ENCODE results near the gene PODXL2.
A peak's percentile ranks its signal among the peaks of the same experiment; 100 is the strongest.

Gene PODXL2

DNA sequence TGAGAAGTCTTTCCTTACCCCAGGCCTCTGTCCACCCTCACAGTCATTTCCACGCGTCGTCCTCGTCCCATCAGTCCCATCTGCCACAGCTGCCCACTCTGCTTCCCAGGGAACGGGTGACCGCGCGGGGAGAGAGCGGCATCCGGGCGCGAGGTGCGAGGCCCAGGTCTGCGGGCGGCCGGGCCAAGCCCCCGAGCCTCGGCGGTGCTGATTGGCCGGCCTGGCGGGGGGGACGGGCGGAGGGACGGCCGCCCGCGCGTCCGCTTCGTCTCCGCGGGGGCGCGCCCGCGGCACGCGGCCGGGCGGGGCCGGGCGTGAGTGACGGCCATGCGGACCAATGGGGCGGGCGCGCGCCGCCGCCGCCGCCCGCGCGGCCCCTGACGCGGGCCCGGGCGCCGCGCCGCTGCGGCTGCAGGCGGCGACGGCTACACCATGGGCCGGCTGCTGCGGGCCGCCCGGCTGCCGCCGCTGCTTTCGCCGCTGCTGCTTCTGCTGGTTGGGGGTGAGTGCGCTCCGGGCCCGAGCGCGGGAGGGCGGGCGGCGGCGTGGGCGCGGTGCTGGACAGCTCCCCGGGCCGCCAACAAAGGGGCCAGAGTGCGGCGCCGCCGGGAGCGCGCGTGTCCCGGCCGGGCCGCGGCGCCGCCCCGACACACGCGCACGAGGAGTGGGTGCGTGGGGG, at the start of gene PODXL2:
PODXL2 (plus strand) TSS at position 398 of the 679 bp plus-strand sequence; CDS start at position 433, 35 bp downstream.
- DNase-seq, result peak; percentile 79
- Mint-ChIP-seq H3K27ac (no peak within 1 kb of the TSS), H3K27me3 (ENCODE audit: low read depth, poor library complexity) (peaks cover 53% of the 10 kb centered on the region), H3K9me3 (peaks cover 4% of the 10 kb centered on the region), H3K4me1 (peaks cover 20% of the 10 kb centered on the region), H3K4me3 (peak within 1 kb of the TSS; percentile 78), H3K36me3 (ENCODE audit: low read depth) (no peaks in the 10 kb centered on the region)
- TF ChIP-seq, protein P1, sequence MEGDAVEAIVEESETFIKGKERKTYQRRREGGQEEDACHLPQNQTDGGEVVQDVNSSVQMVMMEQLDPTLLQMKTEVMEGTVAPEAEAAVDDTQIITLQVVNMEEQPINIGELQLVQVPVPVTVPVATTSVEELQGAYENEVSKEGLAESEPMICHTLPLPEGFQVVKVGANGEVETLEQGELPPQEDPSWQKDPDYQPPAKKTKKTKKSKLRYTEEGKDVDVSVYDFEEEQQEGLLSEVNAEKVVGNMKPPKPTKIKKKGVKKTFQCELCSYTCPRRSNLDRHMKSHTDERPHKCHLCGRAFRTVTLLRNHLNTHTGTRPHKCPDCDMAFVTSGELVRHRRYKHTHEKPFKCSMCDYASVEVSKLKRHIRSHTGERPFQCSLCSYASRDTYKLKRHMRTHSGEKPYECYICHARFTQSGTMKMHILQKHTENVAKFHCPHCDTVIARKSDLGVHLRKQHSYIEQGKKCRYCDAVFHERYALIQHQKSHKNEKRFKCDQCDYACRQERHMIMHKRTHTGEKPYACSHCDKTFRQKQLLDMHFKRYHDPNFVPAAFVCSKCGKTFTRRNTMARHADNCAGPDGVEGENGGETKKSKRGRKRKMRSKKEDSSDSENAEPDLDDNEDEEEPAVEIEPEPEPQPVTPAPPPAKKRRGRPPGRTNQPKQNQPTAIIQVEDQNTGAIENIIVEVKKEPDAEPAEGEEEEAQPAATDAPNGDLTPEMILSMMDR (IDR thresholded peaks at IDR 0.05), result no peak

DNA sequence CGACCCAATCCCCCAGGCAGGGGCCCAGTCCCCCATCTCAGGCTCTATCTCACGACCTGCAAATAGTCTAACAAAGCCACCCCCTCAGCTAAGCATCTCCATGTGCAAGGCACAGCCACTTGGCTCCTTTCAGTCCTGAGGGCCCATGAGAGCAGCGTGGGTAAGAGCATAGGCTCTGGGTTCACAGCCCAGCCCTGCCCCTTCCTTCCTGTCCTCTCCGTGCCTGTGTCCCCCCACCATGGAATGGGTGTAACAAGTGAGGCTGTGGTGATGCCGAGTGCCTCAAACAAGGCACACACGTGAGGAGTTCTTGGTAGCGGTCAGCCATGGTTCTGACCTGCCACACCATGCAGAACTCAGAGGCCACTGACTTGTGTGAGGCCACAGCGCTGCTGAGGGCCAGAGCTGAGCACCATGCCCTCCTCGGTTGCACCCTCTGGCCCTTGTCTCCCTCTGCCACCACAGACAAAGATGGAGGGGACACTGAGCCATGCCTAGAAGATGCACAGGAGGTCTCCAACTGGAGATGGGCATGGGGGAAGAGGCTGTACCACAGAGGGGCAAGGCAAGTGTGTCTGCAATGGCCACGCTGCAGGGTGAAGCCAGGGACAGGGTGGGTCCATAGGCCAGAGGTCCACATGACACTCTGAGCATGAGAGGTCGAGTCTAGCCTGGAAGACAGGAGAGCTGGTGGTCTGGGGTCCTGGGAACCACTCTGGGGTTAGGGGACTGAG, 48.5 kb upstream of the PODXL2 start:
- no peaks in the 10 kb centered on the region for H3K9me3 Mint-ChIP-seq
- peaks cover 11% of the 10 kb centered on the region for H3K36me3 Mint-ChIP-seq (ENCODE audit: low read depth)
- no peaks in the 10 kb centered on the region for H3K27me3 Mint-ChIP-seq (ENCODE audit: low read depth, poor library complexity)
- TF ChIP-seq, protein P1 (IDR thresholded peaks at IDR 0.05), result no peak
- H3K4me3 Mint-ChIP-seq, result no peak overlapping the region
- peaks cover 10% of the 10 kb centered on the region for H3K4me1 Mint-ChIP-seq
- DNase-seq, result no peak
- H3K27ac Mint-ChIP-seq, result peak overlapping the region; percentile 79

- H3K9me3 Mint-ChIP-seq, result no peaks in the 10 kb centered on the region
- TF ChIP-seq, protein P1 (IDR thresholded peaks at IDR 0.05), result no peak
- H3K4me1 Mint-ChIP-seq, result peaks cover 34% of the 10 kb centered on the region
- peaks cover 11% of the 10 kb centered on the region for H3K36me3 Mint-ChIP-seq (ENCODE audit: low read depth)
- no peak for DNase-seq
- H3K27me3 Mint-ChIP-seq (ENCODE audit: low read depth, poor library complexity), result peaks cover 2% of the 10 kb centered on the region
- H3K4me3 Mint-ChIP-seq, result no peak overlapping the region
- no peak overlapping the region for H3K27ac Mint-ChIP-seq
Measured at GRCh38 chr3:127584734-127585133, 44.3 kb upstream of the PODXL2 start.

DNA sequence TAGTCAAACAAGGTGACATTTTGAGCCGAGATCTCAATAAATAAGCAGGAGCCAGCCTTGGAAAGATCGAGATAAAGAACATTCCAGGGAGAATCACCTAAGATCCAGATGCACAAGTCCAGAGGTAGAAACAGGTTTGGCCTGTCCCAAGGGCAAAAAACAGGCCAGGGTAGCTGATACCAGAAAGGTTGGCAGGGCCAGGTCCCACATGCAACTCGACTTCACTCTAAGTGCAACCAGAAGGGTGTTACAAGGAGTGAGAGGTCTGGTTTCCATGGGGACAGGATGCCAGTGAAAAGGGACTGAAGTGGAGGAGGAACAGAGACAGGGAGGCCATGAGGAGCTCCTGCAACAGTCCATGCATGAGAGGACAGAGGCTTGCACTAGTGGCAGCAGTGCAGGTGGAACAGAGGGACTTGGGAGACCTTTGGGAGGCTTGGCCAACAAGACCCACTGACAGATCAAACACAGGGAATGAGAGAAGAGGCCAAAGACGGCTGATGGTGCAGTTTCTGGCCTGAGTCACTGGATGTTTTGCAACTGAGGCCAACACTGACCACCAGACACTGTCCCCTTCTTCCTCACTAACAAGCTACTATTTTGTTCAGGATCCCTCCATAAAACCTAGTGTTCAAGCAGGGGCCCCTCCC, 43.7 kb upstream of the PODXL2 start:
- H3K27me3 Mint-ChIP-seq (ENCODE audit: low read depth, poor library complexity), result peaks cover 3% of the 10 kb centered on the region
- TF ChIP-seq, protein P1 (IDR thresholded peaks at IDR 0.05), result no peak
- no peak for DNase-seq
- H3K9me3 Mint-ChIP-seq, result no peaks in the 10 kb centered on the region
- H3K4me1 Mint-ChIP-seq, result peaks cover 34% of the 10 kb centered on the region
- peaks cover 11% of the 10 kb centered on the region for H3K36me3 Mint-ChIP-seq (ENCODE audit: low read depth)
- no peak overlapping the region for H3K27ac Mint-ChIP-seq
- H3K4me3 Mint-ChIP-seq, result peak overlapping the region; percentile 33

- TF ChIP-seq, protein P1 (IDR thresholded peaks at IDR 0.05), result no peak
- H3K9me3 Mint-ChIP-seq, result no peaks in the 10 kb centered on the region
- H3K27me3 Mint-ChIP-seq (ENCODE audit: low read depth, poor library complexity), result peaks cover 3% of the 10 kb centered on the region
- no peak overlapping the region for H3K27ac Mint-ChIP-seq
- no peak overlapping the region for H3K4me3 Mint-ChIP-seq
- DNase-seq, result no peak
- peaks cover 11% of the 10 kb centered on the region for H3K36me3 Mint-ChIP-seq (ENCODE audit: low read depth)
- peaks cover 39% of the 10 kb centered on the region for H3K4me1 Mint-ChIP-seq
Measured at GRCh38 chr3:127585813-127586413, 43.1 kb upstream of the PODXL2 start.
